A549 treated with ZK216348 at 1 μM for 4 hours (cell line): ENCODE measurements around the gene MGA. TPM values are rescaled to one million over a fixed set of nuclear protein-coding genes. Genes with fewer than 3 reads are reported as not detected.

Experiments used
- total RNA-seq: library from RNA; stranded (reverse); fragments of 200-300 nt; extraction: Qiagen RNA extraction; gene quantifications from 5 replicates; pipeline ENCODE4 v1.2.3, GENCODE V29; 2022; ENCODE audit warnings: low read depth

MGA gene
- total RNA-seq = 5.9 to 8.2 TPM (median 7.4 TPM) in 5 replicates

DNA sequence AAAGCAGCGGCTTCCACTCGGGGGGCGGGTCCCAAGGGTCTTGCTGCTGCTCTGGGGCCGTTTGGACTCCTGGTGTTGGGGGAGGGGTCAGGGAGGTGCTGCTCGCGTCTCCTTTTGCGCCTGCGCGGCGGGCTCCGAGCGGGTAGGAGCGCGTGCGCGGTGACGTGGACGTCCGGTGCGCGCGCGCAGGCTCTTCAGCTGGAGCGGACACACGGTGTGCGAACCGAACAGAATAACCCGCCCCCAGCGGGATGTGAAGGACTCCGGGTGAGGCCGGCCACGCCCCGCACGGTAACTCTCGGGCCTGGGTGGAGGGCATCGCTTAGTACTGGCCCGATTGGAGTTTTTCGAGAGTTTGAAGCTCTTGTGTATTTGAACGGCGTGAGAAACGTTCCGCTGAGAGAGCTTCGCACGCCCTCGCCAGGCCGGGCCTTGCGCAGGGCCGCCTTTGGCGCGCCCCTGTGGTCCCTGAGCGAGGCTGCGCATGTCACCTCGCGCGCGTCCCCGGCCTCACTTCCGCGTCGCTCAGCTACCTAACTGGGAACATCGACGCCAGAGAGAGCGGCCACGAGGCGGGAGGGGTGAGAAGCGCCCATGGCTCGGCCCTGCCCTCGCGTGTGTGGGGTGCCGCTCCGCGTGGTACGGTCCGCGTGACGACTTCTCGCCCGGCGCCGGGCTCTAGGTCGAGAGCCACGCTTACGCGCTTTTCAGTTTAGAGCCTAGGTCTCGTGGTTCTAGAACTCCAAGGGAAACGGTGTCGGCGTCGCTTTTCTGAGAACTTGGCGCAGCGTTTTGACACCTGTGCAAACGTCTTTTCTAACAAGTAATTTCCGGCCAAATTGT lies at the start of gene MGA:
Gene MGA, plus strand, starts transcription at position 171 of the 843 bp plus-strand sequence.

DNA sequence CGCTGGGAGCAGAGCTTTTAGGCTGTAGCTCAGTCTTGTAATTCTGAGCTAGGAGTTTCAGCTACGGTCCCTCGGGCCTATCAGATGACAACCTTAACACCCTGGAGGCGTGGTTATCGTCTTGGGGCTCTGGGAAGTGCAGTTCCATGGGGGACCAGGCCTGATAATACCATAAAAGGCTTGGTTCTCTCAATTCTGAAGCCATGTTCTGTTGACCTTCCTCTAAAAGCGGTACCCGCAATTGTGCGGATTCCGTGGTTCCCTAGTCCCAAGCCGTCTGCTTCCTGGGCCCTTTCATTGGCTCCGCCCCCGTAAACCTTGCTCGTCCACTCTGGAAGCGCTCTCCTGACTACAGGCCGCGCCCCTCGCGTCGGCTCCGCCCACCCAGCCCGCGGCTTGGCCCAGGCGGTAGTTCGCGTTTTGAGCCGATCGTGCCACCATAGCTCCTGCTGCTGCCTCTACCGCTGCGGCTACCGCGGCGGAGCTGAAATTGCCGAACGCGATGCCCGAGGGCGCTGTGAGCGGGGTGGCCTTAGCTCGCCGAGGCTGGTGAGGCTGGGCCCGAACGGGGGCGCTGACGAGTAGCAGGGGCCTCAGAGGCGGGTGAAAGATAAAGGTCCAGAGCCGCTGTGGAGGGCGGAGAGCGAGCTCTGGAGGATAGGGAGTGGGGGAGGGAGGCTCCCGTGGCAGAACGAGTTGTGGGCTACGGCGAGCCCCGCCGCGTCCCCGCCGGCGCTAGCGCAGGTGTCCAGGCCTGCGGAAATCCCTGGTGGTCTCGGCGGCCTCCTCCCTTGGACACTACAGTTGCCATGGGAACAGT lies 114.1 kb downstream of the MGA start, which contains the start of gene MAPKBP1:
Gene MAPKBP1, plus strand, starts transcription at position 423 of the 820 bp plus-strand sequence. CDS start 792 bp downstream, outside the sequence.

Other genes starting within 250 kb of the MGA start
- 16.4 to 27.7 TPM (median 20.7 TPM) in 5 replicates for gene RTF1, start 243.3 kb upstream of the MGA start, total RNA-seq
- gene ITPKA, start 166.5 kb upstream of the MGA start, total RNA-seq = 2.0 to 4.3 TPM (median 3.3 TPM) in 5 replicates
- 0.05 to 0.20 TPM (median 0.13 TPM) in 5 replicates for gene LTK, start 146.6 kb upstream of the MGA start, total RNA-seq
- gene RPAP1, start 116.1 kb upstream of the MGA start, total RNA-seq = 7.3 to 13.4 TPM (median 13.0 TPM) in 5 replicates
- gene TYRO3, start 101.2 kb upstream of the MGA start, total RNA-seq = 13.0 to 15.5 TPM (median 14.3 TPM) in 5 replicates
- 2.9 to 5.3 TPM (median 4.3 TPM) in 5 replicates for gene MAPKBP1, start 114.1 kb downstream of the MGA start, total RNA-seq
- gene JMJD7, start 167.7 kb downstream of the MGA start, total RNA-seq = 1.8 to 5.4 TPM (median 3.5 TPM) in 5 replicates
- 0.51 to 3.3 TPM (median 2.2 TPM) in 5 replicates for gene PLA2G4B, start 178.4 kb downstream of the MGA start, total RNA-seq
- 0.08 to 0.37 TPM (median 0.32 TPM) in 5 replicates for gene SPTBN5, start 233.6 kb downstream of the MGA start, total RNA-seq